ENCODE results near the gene CH25H. TPM values are rescaled to one million over a fixed set of nuclear protein-coding genes. Genes with fewer than 3 reads are reported as not detected.
"Not testable (repeated sequence)": the region's sequence is repeated elsewhere in the genome, so short reads cannot be mapped to it uniquely, and the experiment has no call there.

CH25H gene
- total RNA-seq, 1 donor from 2014 or later, result 0.25 TPM

DNA sequence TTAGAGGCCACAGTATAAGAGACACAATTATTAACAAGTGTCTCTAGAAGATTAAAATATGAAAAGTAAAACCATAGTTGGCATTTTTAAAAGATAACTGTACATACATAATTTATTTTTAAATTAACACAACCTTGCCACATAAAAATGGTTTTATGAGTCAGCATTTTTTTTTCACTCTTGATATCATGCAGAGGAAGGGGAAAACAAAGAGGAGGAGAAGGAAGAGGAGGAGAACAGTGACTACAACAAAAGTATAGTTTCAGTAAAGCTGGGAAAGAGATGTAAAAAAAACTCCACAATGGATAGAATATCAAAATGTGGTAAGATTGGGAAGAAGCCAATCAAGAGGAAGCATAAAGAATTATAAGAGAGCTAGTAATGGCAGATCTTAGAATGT, 34.0 kb downstream of the CH25H start:
- TF ChIP-seq, protein P1, sequence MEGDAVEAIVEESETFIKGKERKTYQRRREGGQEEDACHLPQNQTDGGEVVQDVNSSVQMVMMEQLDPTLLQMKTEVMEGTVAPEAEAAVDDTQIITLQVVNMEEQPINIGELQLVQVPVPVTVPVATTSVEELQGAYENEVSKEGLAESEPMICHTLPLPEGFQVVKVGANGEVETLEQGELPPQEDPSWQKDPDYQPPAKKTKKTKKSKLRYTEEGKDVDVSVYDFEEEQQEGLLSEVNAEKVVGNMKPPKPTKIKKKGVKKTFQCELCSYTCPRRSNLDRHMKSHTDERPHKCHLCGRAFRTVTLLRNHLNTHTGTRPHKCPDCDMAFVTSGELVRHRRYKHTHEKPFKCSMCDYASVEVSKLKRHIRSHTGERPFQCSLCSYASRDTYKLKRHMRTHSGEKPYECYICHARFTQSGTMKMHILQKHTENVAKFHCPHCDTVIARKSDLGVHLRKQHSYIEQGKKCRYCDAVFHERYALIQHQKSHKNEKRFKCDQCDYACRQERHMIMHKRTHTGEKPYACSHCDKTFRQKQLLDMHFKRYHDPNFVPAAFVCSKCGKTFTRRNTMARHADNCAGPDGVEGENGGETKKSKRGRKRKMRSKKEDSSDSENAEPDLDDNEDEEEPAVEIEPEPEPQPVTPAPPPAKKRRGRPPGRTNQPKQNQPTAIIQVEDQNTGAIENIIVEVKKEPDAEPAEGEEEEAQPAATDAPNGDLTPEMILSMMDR (IDR thresholded peaks at IDR 0.05; ENCODE audit: partially characterized antibody, unreplicated experiment), result no peak
- Mint-ChIP-seq H3K27me3 (ENCODE audit: unreplicated experiment) (no peaks in the 10 kb centered on the region), H3K27ac (ENCODE audit: unreplicated experiment) (no peak overlapping the region), H3K36me3 (ENCODE audit: unreplicated experiment) (no peaks in the 10 kb centered on the region), H3K9me3 (ENCODE audit: unreplicated experiment) (no peaks in the 10 kb centered on the region), H3K4me1 (ENCODE audit: low read depth, unreplicated experiment) (peaks cover 9% of the 10 kb centered on the region), H3K4me3 (ENCODE audit: unreplicated experiment) (no peak overlapping the region)
- DNase-seq, result no peak

DNA sequence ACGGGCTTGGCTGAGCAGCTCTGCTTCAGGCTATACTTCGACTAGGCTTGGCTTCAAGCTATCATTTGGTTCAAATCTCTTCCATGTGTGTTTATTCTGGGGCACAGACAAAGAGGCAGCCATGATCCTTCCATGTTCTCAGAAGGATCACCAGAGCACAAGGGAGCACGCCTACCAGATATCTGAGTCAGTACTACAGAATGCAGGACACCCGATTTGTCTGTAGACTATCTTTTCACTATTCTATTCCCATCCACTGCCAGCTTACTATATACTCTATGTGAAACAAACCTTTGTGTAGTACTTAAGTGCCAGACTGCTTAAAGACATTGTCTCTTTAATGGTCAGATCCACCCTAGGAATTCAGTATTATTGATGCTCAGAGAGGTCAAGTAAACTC, 35.1 kb downstream of the CH25H start:
- no peaks in the 10 kb centered on the region for H3K9me3 Mint-ChIP-seq (ENCODE audit: unreplicated experiment)
- H3K4me3 Mint-ChIP-seq (ENCODE audit: unreplicated experiment), result no peak overlapping the region
- TF ChIP-seq, protein P1 (IDR thresholded peaks at IDR 0.05; ENCODE audit: partially characterized antibody, unreplicated experiment), result no peak
- H3K36me3 Mint-ChIP-seq (ENCODE audit: unreplicated experiment), result no peaks in the 10 kb centered on the region
- H3K27me3 Mint-ChIP-seq (ENCODE audit: unreplicated experiment), result no peaks in the 10 kb centered on the region
- DNase-seq, result no peak
- H3K27ac Mint-ChIP-seq (ENCODE audit: unreplicated experiment), result peak overlapping the region; percentile 15
- H3K4me1 Mint-ChIP-seq (ENCODE audit: low read depth, unreplicated experiment), result peaks cover 9% of the 10 kb centered on the region

DNA sequence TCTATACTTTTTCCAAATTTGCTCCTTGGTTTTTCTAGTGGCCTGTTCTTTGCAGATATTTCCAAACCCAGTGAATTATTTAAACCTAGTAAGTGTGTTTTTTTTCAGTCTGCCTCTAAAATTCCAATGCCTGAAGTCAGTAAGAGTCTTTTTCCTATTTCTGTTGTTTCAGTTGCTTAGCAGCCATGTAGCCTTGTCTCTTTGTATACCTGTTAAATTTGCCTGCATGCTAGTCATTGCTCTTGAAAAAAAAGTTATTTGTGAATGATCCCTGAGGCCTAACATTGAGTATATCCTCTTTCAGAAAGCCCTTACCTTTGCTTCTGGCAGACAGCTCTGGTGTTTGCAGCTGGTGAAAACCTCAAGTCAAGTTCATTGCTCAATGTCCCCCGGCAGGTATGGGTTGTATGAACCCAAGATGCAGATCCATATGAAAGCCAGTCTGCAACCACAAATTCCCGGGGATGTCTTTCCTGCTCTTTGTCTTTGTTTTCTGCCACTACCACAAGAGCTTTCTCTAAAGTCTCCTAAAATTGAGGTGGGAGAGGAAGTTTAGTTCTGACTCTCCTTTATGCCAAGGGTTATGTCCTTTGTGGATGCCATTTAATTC, 35.7 kb downstream of the CH25H start:
- Mint-ChIP-seq H3K36me3 (ENCODE audit: unreplicated experiment) (no peaks in the 10 kb centered on the region), H3K27ac (ENCODE audit: unreplicated experiment) (no peak overlapping the region), H3K9me3 (ENCODE audit: unreplicated experiment) (no peaks in the 10 kb centered on the region), H3K4me1 (ENCODE audit: low read depth, unreplicated experiment) (peaks cover 9% of the 10 kb centered on the region), H3K4me3 (ENCODE audit: unreplicated experiment) (no peak overlapping the region), H3K27me3 (ENCODE audit: unreplicated experiment) (no peaks in the 10 kb centered on the region)
- TF ChIP-seq, protein P1 (IDR thresholded peaks at IDR 0.05; ENCODE audit: partially characterized antibody, unreplicated experiment), result no peak
- DNase-seq, result no peak

DNA sequence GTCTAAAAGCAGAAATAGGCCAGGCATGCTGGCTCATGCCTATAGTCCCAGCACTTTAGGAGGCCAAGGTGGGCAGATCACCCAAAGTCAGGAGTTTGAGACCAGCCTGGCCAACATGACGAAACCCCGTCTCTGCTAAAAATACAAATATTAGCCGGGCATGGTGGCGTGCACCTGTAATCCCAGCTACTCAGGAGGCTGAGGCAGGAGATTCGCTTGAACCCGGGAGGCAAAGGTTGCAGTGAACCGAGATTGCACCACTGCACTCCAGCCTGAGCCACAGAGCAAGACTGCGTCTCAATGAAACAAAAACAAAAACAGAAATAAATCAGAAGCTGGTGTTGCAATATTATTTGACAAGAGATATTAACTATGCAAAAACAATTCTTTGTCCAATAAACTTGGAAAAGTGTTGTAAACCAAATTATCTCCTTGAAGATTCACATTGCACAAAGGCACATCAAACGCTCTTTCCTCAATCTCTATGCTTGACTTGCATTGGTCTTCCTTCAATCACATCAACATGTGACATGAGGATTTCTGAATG, 38.7 kb downstream of the CH25H start:
- H3K9me3 Mint-ChIP-seq (ENCODE audit: unreplicated experiment); H3K36me3 Mint-ChIP-seq (ENCODE audit: unreplicated experiment); H3K4me1 Mint-ChIP-seq (ENCODE audit: low read depth, unreplicated experiment); H3K4me3 Mint-ChIP-seq (ENCODE audit: unreplicated experiment); H3K27ac Mint-ChIP-seq (ENCODE audit: unreplicated experiment); DNase-seq; H3K27me3 Mint-ChIP-seq (ENCODE audit: unreplicated experiment): not testable (repeated sequence)

DNA sequence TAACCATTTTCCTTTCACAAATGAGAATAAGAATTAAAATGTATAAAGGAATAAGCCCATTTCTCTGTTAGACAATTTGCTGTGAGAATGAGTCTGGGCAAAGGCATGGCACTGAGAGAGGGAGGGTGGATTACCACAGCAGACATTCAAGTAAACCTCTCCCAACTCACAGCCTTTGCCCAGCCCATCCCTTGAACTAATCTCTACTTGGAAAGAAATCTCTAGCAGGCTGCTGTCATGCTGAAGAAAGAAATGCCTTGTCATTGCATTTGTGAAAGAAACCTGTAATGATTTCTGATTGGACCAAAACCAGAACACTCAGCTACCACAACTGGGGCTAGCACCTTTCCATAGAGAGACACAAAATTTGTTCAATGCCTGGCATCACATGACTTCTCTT, 39.2 kb downstream of the CH25H start:
- H3K27me3 Mint-ChIP-seq (ENCODE audit: unreplicated experiment), result no peaks in the 10 kb centered on the region
- no peaks in the 10 kb centered on the region for H3K9me3 Mint-ChIP-seq (ENCODE audit: unreplicated experiment)
- H3K4me1 Mint-ChIP-seq (ENCODE audit: low read depth, unreplicated experiment), result peaks cover 9% of the 10 kb centered on the region
- no peak for DNase-seq
- no peak overlapping the region for H3K27ac Mint-ChIP-seq (ENCODE audit: unreplicated experiment)
- no peaks in the 10 kb centered on the region for H3K36me3 Mint-ChIP-seq (ENCODE audit: unreplicated experiment)
- TF ChIP-seq, protein P1 (IDR thresholded peaks at IDR 0.05; ENCODE audit: partially characterized antibody, unreplicated experiment), result no peak
- no peak overlapping the region for H3K4me3 Mint-ChIP-seq (ENCODE audit: unreplicated experiment)
